GM18907 (cell line): ENCODE results near the gene KRT6A.

Source experiments
- ATAC-seq: cut with Tn5 transposase; IDR thresholded peaks from one replicate; pipeline ENCODE4 v1.9.1; 2021; ENCODE audit warnings: mild to moderate bottlenecking, moderate library complexity; ENCODE audit not compliant: unreplicated experiment

Gene KRT6A

DNA sequence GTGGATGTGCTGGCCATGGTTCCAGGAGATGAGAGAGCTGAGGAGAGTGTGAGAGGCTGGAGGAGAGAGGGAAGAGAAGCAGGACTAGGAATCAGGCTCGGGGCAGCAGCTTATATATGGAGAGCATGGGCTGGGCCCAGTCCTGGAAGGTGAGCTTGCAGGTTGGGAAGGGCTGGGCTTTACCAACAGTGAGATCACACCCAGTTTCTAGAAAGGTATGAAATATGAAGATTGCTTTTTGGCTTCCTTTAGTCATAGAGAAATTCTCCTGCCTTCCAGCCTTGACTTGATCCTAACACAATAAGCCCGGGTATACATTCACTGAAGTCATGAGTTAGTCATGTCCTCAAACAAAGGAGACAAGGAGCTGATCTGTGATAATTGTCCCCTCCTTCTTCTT is at the start of gene KRT6A:
KRT6A (minus strand) TSS at position 86 of the 400 bp plus-strand sequence; CDS start at position 17, 69 bp downstream.
- no peak for ATAC-seq

DNA sequence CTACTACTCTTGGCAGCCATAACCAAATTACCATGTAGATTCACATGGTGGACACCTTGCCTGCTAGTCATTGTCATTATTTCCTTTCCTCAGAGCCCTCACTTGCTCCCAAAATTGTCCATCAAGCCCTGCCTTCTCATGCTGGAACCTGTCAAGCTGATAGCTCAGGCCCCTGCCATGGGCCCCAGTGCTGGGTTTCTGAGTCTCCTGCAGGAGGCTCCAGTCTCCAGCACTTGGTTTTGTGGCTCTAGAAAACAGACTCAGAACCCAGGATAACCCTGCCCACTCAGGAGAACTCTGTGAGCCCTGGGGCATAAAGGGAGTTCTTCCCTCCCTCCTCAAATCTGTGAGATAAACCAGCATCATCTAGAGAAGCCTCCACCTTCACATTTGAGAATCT is 49.1 kb upstream of the KRT6A start:
- no peak for ATAC-seq

DNA sequence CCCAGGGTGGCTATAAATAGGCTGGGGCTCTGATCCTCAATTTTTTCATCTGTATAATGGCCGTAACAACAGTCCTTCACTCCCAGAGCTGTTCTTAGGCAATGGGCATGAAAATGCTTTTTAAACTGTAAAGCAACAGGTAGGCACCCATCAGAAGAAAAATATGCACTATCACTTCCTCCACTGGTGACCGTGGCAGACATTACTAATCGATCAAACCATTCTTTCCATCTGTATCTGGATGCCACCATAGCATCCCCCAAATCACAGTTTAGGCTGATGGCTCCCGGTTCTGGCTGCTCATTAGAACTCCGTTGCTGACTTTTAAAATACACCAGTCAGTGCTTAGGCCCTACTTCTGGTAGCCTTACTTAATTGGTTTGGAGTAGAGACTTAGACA is 48.7 kb upstream of the KRT6A start:
- ATAC-seq, result no peak

DNA sequence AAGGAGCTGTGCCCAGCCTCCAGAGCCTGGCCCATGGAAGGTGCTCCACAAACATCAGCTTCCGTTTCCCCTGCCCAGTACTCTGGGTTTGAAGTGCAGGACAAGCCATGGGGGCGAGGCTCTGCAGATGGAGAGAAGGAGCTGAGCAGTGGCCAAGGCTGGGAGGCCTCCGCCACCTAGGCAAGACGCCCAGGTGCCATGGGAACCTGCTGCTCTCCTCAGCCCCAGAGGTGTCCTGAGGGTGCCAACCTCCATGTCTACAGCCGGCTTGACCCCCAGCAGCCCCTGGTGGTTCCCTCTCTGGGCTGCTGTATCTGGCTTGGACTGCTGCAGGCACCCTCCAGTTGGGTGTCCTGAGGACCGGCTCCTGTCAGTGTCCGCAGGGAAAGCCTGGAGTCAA is 47.5 kb upstream of the KRT6A start:
- ATAC-seq, result no peak

DNA sequence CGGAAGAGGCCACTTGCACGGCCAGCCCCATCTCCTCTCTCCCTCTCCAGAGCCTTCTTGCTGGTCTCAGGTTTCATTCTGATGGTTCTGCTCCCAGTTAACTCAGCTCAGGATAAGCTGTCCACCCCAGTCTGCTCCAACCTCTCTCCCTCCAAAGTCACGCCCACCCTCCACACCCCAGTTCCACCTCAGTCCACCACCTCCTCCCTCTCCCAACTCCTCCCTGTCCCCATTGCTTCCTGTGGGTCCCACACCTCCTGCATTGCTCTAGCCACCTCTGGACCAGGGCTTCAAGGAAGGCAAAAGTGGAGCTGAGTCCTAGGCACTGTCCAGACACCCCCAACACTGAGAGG is 46.7 kb upstream of the KRT6A start:
- no peak for ATAC-seq

DNA sequence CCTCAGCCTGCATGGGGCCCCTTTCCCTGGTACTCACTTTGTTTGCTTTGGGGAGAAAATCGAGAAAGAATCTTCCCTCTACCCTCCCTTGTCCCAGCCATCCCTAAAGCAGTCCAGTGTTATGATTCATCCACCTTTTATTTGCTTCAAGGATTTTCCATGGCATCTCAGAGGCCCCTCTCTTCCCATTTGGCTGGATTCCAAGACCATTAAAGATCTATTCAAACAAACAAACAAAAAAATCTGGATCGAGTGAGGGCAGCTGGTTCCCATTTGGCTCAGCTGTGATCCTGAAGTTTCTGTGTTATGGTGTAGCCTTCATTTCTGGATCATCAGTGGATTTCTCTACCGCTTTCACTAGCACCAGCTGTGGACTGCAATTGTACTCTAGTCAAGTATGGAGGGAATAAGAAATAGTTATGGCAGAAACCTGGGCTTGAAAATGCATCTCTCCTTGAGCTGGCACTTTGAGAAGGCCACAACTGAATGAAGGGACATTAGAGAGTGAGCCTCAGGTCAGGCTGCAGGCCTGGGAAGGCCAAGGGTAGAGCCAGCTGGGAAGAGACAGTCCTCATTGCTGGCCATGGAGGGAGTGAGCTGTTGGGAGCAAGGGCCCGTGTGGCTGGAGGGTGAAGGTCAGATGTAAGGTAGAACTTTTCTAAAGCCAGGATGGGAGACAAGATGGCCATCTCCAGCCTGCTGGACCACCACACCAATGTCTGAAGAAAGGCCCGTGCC is 46.2 kb upstream of the KRT6A start:
- ATAC-seq, result no peak

DNA sequence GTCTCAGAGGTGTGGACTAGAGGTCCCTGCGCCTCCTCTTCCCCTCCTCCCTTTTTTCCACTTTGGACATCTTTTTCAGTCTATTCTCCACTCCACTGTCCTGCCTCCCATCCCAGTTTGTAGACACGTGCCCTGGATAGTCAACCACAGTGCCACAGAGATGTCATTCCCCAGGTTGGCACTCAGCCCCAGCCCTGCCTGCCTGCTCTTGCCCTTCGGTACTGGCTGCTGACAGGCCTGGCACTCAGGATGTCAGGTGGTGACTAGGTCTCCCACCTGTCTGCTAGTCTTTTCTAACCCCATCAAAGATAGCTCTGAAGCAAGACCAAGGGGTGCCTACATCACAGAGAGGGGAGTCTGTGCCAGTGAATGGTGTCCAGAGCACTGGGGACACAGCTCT is 44.0 kb upstream of the KRT6A start:
- no peak for ATAC-seq

DNA sequence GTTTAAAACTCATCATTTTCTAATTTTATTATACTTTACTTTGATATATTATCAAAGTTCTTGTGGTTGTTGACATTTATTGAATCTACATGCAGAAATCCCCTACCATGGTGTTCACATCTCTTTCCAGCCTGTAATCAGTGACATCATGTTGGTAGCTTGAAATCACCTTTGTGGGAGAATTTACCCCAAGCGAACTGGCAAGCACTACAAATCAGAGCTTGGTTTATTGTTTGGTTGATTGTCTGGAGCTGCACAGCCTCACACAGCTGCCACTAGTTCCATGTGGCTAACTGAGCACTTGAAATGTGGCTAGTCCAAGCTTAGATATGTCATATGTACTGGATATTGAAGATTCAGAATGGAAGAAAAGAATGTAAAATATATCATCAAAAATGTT is 42.5 kb upstream of the KRT6A start:
- ATAC-seq, result no peak

DNA sequence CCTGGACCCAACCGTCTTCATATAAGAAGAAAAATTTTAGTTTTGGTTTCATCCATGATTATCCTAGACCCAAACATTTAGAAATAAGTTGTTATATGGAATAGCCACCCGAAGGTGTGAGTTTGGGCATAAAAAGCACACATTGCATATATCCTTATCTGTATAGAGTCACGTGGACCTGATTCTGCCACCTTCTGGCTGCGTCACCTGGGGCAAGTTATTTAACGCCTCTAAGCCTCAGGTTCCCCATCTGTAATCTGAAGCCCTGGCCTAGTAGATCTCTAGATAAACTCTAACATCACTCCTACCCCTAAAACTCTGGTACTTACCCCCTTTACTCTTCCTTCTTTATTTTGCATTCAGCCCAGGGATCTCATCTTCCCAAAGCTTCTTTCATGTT is 41.4 kb upstream of the KRT6A start:
- no peak for ATAC-seq

DNA sequence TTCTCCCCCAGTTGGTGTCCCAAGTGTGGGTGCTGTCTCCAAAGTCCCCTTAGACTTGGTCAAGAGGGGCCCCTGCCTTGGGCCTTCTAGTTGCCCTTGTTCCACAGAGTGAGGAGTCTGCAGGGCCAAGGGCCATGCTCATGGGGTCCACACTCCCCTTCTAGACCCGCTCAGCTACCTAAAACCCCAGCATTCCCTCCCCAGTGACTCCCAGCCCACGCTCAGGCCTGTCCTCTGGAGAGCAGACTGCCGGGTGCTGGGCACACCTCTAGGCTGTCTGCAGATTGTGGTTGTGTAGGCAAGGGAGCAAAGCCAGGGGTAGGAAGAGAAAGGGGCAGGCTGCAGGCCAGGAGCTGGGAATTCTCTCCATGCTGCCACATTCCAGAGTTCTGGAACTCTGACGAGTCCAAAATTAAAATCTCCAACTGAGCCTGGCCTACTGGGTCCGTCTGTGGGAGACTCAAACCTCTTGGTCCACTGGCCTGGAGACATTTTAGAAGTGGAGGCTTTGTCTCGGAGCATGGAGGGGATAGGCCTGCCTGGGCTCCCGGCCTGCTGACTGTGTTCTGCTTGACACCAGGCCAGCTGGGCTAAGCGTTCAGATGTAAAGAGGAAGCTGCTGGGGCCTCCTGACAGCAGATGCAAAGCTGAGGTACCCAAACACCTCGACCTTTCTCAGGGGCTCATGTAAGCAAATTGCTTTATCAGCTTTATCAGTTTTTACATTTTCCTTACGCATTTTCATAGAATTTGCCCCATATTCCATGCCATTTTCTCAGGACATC is 40.8 kb upstream of the KRT6A start:
- no peak for ATAC-seq

DNA sequence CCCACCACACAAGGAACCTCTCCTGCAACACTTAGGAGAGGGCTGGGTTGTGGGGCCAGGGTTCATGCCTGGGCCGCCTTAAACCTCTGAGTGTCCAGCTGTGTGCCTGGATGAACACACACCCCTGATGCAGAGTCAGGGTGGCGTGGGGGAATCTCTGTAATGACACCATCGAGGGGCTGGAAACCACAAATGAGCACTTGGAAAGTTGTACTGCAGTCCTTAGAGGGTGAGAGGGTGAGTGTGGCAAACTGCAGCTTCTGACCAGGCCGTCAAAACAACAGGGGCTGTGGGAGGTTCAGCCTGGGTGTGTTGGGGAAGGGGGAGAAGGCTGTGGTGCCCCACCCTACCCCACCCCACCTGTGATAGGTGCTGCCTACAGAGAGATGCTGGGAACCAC is 39.6 kb upstream of the KRT6A start:
- no peak for ATAC-seq

DNA sequence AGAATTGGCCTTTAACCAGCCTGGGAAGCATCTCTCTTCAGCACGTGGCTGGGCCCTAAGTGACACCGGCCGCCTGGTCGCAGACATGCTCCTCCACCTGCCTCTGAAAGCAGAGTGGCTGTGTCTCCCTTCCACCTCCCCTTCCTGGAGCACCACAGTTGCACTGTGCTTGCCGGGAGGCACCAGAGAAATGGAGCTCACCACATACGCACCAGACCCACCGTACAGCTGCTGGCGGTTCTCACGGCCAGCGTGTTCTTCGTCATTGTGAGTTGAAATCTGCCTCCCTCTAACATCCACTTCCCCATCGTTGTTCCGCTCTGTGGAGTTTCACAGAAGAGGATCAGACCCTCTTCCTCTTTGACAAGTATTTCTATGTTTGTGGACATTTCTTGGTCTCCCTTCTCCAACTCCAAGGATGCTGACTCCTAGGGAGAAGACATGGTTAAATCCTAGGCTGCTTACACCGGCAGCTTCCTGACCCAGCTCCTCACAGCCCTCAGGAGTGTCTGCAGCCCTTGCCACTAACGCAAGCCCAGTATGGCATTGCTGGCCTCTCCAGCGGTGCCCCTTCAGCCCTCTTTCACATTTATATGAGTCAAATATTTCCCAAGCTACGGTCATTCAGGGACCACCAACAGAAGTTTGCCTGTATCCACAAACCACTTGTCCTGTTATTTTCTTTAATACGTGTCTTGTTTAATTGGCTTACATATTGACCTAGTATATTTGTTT is 38.7 kb upstream of the KRT6A start:
- ATAC-seq, result no peak

DNA sequence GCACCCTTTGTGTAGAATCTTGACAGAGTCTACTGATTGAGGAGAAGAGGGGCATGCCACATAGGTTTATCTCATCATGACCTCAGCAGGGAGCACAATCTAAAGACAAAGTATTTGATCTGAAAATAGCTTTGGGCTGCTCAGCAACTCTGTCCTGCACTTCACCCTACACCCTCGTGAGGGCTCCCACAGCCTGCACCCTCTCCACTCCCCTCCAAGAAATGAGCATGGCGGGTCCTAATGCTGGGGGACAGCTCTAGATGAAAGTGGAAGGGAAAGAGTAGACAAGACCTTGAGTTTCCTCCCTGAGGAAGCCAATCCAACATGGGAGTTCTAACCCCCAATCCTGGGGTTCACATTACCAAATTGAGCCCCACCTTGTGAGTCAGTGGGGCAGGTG is 37.8 kb upstream of the KRT6A start:
- ATAC-seq, result no peak

DNA sequence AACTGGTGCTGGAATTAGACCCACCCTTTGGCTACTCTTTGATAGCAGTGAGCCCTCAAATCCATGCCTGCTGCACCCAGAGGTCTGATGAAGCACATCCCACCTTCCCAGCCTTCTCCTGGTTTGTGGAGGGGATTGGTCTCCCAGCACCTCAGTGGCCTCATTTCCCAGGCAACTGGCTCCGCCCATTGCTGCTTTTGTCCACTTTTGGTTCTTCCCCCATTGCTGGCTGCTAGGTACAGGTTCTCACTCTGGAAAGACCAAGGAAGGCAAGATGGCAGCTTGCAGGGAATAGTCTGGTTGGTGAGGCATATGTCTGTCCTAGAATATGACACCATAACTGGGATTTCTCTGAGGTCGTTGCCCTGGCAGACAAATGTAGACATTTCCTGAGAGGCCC is 37.3 kb upstream of the KRT6A start:
- no peak for ATAC-seq

DNA sequence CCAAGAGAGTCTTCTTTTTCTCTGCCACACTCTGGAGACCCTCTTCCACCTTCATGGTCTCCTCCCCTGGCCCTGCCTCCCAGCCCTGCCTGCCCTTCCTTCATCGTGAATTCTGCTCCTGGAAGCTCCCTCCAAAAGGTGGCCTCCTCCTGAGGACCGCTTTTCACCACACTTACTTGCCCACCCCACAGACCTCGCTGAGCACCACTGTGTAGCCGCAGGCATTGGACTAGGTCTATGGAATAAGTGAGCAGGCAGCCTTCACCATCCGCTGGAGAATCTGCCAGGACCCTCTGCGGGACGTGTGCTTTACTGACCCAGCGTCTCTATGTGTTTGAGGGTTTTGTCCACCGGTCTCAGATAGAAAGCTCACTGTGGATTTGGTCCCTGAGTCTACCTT is 36.8 kb upstream of the KRT6A start:
- ATAC-seq, result no peak

DNA sequence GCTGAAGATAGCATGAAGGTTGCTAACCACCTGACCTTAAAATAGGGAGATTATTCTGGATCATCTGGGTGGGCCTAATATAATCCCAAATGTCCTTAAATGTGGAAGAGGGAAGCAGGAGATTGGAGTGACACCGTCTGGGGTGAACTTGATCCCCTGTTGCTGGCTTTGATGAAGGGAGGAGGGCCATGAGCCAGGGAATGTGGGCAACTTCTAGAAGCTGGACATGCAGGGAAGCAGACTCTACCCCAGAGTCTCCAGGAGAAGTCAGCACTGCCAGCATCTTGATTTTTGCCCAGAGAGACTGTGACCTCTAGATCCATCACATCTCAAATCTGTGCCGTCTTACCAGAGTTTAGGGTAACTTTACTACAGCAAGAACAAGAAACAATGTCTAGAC is 36.4 kb upstream of the KRT6A start:
- no peak for ATAC-seq

DNA sequence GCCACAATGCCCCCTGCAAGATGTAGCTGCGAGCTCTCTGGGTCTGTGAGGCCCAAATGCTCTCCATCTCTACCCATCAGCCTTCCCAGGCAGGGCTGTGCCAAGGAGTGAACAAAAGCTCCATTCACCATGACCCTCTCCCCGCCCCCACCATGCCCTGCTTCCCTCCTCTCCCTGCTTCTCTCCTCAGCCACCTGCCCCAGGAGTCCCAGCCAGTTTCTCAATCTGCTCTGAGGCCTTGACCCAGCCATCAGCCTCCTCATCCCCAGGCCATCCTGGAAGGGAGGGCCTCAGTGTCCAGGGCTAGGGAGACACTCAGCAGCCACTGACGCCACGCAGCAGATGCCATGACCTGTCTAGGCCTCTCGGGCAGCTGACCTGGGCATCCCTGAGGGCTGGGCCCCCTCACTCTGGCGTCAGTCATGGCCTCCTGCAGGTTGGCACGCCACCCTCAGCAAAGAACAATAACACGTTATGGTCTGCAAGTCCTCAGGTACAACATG is 35.6 kb upstream of the KRT6A start:
- no peak for ATAC-seq

DNA sequence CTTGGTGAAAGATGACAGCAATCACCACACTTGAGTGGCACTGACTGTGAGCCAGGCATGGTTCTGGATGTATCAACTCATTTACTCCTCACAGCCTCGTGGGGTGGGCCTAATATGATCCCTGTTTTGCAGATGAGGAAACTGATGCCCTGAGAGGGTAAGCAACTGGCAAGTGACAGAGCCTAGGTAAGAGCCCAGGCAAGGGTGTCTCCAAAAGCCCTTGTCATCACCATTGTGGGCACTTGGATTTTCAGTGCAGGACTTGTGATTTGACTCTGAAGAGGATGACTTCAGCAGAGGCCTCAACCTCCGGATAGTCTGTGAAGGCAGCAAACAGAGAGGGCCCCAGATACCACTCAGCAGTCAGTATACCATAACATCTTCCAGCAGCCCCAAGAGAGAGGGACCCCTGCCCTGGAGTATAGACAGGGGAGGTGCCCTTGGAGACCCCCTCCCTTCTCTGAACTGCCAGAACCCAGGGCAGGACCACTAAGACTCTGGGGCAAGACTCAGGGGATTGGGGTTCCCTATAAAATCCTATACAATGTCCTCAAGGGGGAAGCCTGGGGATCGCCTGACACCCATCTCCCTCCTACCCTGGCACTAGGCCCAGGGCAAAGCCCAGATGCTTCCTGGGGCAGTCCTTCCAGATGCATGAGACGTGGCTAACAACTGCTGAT is 34.2 kb upstream of the KRT6A start:
- ATAC-seq, result no peak

DNA sequence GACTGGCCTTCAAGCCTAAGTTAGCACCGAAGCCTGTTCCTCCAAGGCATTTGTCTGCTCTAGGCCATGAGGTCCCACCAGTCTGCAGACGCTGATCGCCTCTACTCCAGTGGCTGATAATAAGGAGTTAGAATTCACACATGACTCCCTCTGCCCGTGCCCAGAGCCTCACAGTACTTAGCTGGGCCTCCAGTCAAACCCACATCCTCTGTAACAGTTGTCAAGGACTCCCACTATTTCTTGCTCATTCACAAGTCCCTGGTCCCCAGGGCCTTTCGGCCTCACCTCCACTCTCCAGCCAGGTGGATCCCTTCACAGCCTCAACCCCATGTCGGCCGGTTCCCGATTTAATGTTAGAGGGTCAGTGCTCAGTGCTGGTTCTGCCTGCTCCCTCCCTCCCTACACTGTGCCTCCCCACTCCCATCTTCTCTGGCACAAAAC is 33.5 kb upstream of the KRT6A start:
- no peak for ATAC-seq

DNA sequence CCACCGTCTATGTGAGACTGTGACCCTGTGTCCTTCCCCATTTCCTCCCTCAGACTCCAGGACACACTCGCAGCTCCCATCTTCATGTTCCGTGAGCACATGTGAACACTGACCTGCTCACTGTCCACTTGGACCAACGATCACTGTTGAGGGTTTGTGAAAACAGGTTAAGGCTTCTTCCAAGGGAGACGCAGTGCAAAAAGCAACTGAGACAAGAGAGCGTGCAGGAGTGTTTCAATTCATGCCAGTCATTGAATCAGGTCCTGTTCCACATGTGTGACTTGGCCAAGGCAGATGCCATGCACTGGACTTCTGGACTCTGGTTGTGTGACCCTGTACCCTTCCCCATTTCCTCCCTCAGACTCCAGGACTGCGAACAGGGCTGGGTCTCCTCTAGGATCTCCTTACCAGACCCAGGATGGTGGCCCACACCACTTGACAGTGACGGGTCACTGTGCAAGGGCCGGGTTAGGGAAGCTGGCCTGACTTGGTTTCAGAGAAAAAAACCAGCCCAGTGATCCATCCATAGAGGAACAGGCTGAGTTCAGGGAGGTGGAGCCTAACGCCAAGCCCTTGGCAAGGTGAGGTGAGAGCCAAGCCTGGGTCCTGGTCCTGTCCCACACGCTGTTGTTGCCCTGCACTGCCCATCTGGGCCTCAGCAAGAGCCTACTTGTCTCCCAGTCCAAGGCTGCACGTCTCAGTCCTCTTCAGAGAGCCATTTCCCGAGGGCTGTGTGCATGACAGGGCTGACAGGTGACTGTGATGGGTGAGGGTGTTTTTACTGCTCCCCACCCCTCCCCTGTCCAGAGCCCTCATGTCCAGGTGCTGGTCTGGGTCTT is 32.8 kb upstream of the KRT6A start:
- no peak for ATAC-seq
